Left ventricle myocardium inferior (tissue), 1 donor: Measurements from ENCODE around the gene MBTPS1. TPM values are rescaled to one million over a fixed set of nuclear protein-coding genes. Genes with fewer than 3 reads are reported as not detected.

Experiments used
- DNase-seq: peaks from one replicate; pipeline ENCODE4 v3.0.0-alpha.2; 2020
- H3K27ac ChIP-seq: fragments of 200-600 bp; replicated peaks from 2 replicates; pipeline ENCODE4 v1.8.0; 2021
- H3K27me3 ChIP-seq: fragments of 200-600 bp; 2 replicates; pipeline ENCODE4 v1.8.0; 2021; ENCODE audit warnings: low read depth
- H3K36me3 ChIP-seq: fragments of 200-600 bp; 2 replicates; pipeline ENCODE4 v1.8.0; 2021
- H3K4me1 ChIP-seq: fragments of 200-600 bp; 2 replicates; pipeline ENCODE4 v1.8.0; 2021
- H3K4me3 ChIP-seq: fragments of 200-600 bp; 2 replicates; pipeline ENCODE4 v1.8.0; 2021; ENCODE audit warnings: mild to moderate bottlenecking, moderate library complexity
- H3K9me3 ChIP-seq: fragments of 200-600 bp; replicated peaks from 2 replicates; pipeline ENCODE4 v1.8.0; 2021
- CTCF ChIP-seq: fragments of 200-600 bp; IDR thresholded peaks from 2 replicates; pipeline ENCODE4 v1.8.0; 2021; ENCODE audit warnings: antibody characterized with exemption, mild to moderate bottlenecking, borderline replicate concordance
- intact Hi-C: fragments of 100-400 bp; cut with micrococcal nuclease; formaldehyde crosslinking; loops from one replicate; pipeline ENCODE4 v1.11.0; 2022
- total RNA-seq: library from RNA; stranded (reverse); fragmentation: NEBNext Ultra II Directional; extraction: Animal tissue kit (Norgen Biotek cat#: 25700); gene quantifications from one replicate; pipeline ENCODE4 v1.2.1, GENCODE V29; 2021
- donor health status: DM: no; HTN: yes; CAD: no; lungs with severe emphysema.

MBTPS1 gene
- total RNA-seq, 1 donor from 2014 or later, result 72.5 TPM

DNA sequence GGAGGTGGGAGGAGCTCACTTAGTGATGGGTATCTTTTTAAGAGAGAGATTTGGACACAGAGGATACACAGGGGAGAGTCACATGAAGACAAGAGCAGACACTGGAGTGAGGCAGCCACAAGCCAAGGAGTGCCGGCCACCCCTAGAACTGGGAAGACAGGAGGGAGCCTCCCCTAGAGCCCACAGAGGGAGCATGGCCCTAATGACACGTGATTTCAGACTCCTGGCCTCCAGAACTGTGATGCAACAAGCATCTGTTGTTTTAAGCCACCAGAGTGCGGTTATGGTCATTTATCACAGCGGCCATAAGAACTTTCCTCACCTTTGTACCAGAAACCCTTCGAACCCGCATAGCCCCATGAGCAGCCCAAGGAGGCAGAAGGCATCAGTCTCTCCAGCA is 107.5 kb downstream of the MBTPS1 start:
- intact Hi-C loops, result no loop called here
- no peaks in the 10 kb centered on the region for H3K4me1 ChIP-seq
- no peak overlapping the region for H3K27ac ChIP-seq
- H3K27me3 ChIP-seq, result peaks cover 4% of the 10 kb centered on the region
- TF ChIP-seq CTCF, result no peak
- no peak overlapping the region for H3K4me3 ChIP-seq
- H3K9me3 ChIP-seq, result no peaks in the 10 kb centered on the region
- H3K36me3 ChIP-seq, result no peaks in the 10 kb centered on the region
- DNase-seq, result no peak

DNA sequence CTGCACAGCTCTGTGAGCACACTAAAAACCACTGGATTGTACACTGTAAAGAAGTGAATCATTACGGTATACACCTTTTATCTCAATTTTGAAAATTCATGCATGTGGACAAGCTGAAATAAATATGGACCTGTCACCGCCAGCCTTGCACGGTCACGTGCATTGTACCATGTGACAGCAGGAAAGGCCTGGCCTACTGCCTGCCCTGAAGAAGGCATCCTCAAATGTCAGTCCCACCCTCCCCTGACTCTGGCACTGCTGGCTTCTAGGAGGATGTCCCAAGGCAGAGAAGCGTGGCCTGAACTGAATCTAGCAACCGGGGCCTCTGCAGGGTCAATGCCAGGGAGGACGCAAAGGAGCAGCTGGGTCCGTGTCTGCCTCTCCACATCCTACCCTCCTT is 108.8 kb downstream of the MBTPS1 start:
- Histone ChIP-seq H3K9me3 (no peaks in the 10 kb centered on the region), H3K27me3 (no peaks in the 10 kb centered on the region), H3K4me3 (no peak overlapping the region), H3K36me3 (no peaks in the 10 kb centered on the region), H3K27ac (no peak overlapping the region), H3K4me1 (no peaks in the 10 kb centered on the region)
- no peak for DNase-seq
- intact Hi-C loops, result no loop called here
- TF ChIP-seq CTCF, result no peak

DNA sequence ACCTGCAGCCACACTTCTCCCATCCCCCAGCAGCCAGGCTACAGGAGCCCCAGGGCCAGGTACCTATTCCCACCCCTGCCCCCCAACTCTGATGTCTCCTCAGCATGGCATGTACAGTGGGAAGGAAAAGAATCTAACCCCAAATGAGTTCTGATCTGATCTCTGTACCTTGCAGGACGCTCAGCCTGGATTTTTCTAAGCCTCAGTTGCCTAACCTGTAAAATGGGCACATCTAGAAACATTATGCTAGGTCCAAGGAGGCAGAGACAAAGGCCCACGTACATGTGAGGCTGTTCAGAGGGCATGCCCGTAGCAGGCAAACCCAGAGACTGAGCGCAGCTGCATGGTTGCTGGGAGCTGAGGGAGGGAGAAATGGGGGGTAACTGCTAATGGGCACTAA is 109.2 kb downstream of the MBTPS1 start:
- no peaks in the 10 kb centered on the region for H3K27me3 ChIP-seq
- H3K4me3 ChIP-seq, result no peak overlapping the region
- no peaks in the 10 kb centered on the region for H3K4me1 ChIP-seq
- DNase-seq, result no peak
- H3K9me3 ChIP-seq, result no peaks in the 10 kb centered on the region
- intact Hi-C loops, result no loop called here
- TF ChIP-seq CTCF, result no peak
- H3K36me3 ChIP-seq, result no peaks in the 10 kb centered on the region
- no peak overlapping the region for H3K27ac ChIP-seq

GRCh38 chr16:84005391-84005790 is 111.4 kb downstream of the MBTPS1 start:
- H3K27ac ChIP-seq, result no peak overlapping the region
- intact Hi-C loops, result no loop called here
- no peaks in the 10 kb centered on the region for H3K9me3 ChIP-seq
- no peak overlapping the region for H3K4me3 ChIP-seq
- H3K27me3 ChIP-seq, result peaks cover 16% of the 10 kb centered on the region
- no peaks in the 10 kb centered on the region for H3K36me3 ChIP-seq
- no peak for DNase-seq
- no peaks in the 10 kb centered on the region for H3K4me1 ChIP-seq
- no peak for TF ChIP-seq CTCF

GRCh38 chr16:84004442-84004841 is 112.3 kb downstream of the MBTPS1 start:
- no peak overlapping the region for H3K27ac ChIP-seq
- no peaks in the 10 kb centered on the region for H3K9me3 ChIP-seq
- H3K4me3 ChIP-seq, result no peak overlapping the region
- no peak for TF ChIP-seq CTCF
- peaks cover 16% of the 10 kb centered on the region for H3K27me3 ChIP-seq
- no peaks in the 10 kb centered on the region for H3K36me3 ChIP-seq
- DNase-seq, result no peak
- intact Hi-C loops, result no loop called here
- no peaks in the 10 kb centered on the region for H3K4me1 ChIP-seq

Other genes with a start within 250 kb of the MBTPS1 start
- gene MLYCD, start 217.8 kb downstream of the MBTPS1 start, total RNA-seq, result 50.4 TPM
- gene OSGIN1, start 163.7 kb downstream of the MBTPS1 start, total RNA-seq, result 12.5 TPM
- gene NECAB2, start 148.7 kb downstream of the MBTPS1 start, total RNA-seq, result 0.69 TPM
- not detected for gene SLC38A8, start 74.1 kb downstream of the MBTPS1 start, total RNA-seq
- gene HSDL1, start 28.2 kb upstream of the MBTPS1 start, total RNA-seq, result 23.8 TPM
- 0.14 TPM for gene DNAAF1, start 28.4 kb upstream of the MBTPS1 start, total RNA-seq
- 29.0 TPM for gene TAF1C, start 70.1 kb upstream of the MBTPS1 start, total RNA-seq
- gene ADAD2, start 74.2 kb upstream of the MBTPS1 start, total RNA-seq, result 0.52 TPM
- gene KCNG4, start 123.1 kb upstream of the MBTPS1 start, total RNA-seq, result not detected
- gene WFDC1, start 177.9 kb upstream of the MBTPS1 start, total RNA-seq, result 1.3 TPM